CD14-positive monocyte (primary cell): ENCODE results near the gene CFAP97. TPM values are rescaled to one million over a fixed set of nuclear protein-coding genes. Genes with fewer than 3 reads are reported as not detected.

Experiments
- DNase-seq, 3 donors: peaks; one replicate each; pipeline ENCODE4 v3.0.0-alpha.2; 2011 to 2022
- H2AFZ ChIP-seq: 2 replicates; pipeline ENCODE4 v1.6.0; 2012; ENCODE audit warnings: mild to moderate bottlenecking, low read depth, low read length, inconsistent platforms; ENCODE audit not compliant: insufficient read depth, poor library complexity, severe bottlenecking
- H3K27ac ChIP-seq, 2 donors: 1 replicate in 1 of 2; 2 replicates in 1 of 2; pipeline ENCODE4 v1.5.1; 2012 to 2013; ENCODE audit warnings: low read length in 2 of 2, control low read depth in 1 of 2, inconsistent platforms in 1 of 2, low read depth in 1 of 2, mild to moderate bottlenecking in 1 of 2
- H3K27me3 ChIP-seq, 2 donors: one replicate each; pipeline versions ENCODE4 v1.6.0 to v1.6.1; 2011 to 2013; ENCODE audit warnings: low read length in 2 of 2; ENCODE audit not compliant: control insufficient read depth in 2 of 2, insufficient read depth in 2 of 2
- H3K36me3 ChIP-seq, 2 donors: replicated peaks in 1 of 2; 1 replicate in 1 of 2; 2 replicates in 1 of 2; pipeline versions ENCODE4 v1.5.1 to v1.6.1; 2012 to 2013; ENCODE audit warnings: low read length in 2 of 2, control low read depth in 1 of 2, inconsistent platforms in 1 of 2, mild to moderate bottlenecking in 1 of 2; ENCODE audit not compliant: insufficient read depth in 2 of 2, control insufficient read depth in 1 of 2
- H3K4me1 ChIP-seq, 2 donors: 1 replicate in 1 of 2; 2 replicates in 1 of 2; pipeline versions ENCODE4 v1.5.1 to v1.6.1; 2012 to 2013; ENCODE audit warnings: low read length in 2 of 2, control low read depth in 1 of 2, inconsistent platforms in 1 of 2, mild to moderate bottlenecking in 1 of 2, moderate library complexity in 1 of 2; ENCODE audit not compliant: insufficient read depth in 2 of 2, control insufficient read depth in 1 of 2
- H3K4me2 ChIP-seq: replicated peaks from 2 replicates; pipeline ENCODE3; 2012; ENCODE audit warnings: low read length, moderate library complexity, mild to moderate bottlenecking; ENCODE audit not compliant: poor library complexity, severe bottlenecking; ENCODE audit errors: extremely low read depth
- H3K4me3 ChIP-seq, 3 experiments: fragments of 200-600 bp in 1 of 3; sonication (generic) in 1 of 3; replicated peaks in 1 of 3; 1 replicate in 2 of 3; 2 replicates in 1 of 3; pipeline ENCODE4 v1.5.1; 2011 to 2013; ENCODE audit warnings: low read length in 3 of 3, mild to moderate bottlenecking in 3 of 3, control low read depth in 2 of 3, low read depth in 2 of 3, inconsistent platforms in 1 of 3, moderate library complexity in 1 of 3
- H3K79me2 ChIP-seq: 2 replicates; pipeline ENCODE4 v1.6.0; 2012; ENCODE audit warnings: mild to moderate bottlenecking, control low read depth, inconsistent platforms, low read length, moderate library complexity; ENCODE audit not compliant: insufficient read depth
- H3K9ac ChIP-seq: 2 replicates; pipeline ENCODE4 v1.6.0; 2017; ENCODE audit warnings: low read length, mild to moderate bottlenecking; ENCODE audit not compliant: insufficient read depth, poor library complexity, severe bottlenecking
- H3K9me3 ChIP-seq, 2 donors: replicated peaks in 1 of 2; 1 replicate in 1 of 2; 2 replicates in 1 of 2; pipeline versions ENCODE4 v1.5.1 to v1.6.1; 2012 to 2013; ENCODE audit warnings: low read length in 2 of 2, control low read depth in 1 of 2; ENCODE audit not compliant: control insufficient read depth in 1 of 2, insufficient read depth in 1 of 2
- H4K20me1 ChIP-seq: 2 replicates; pipeline ENCODE4 v1.6.0; 2012; ENCODE audit warnings: mild to moderate bottlenecking, low read length, control low read depth, moderate library complexity; ENCODE audit not compliant: insufficient read depth
- H3K27ac Mint-ChIP-seq, 7 donors: one replicate each; pipeline ENCODE4 v1.8.0; 2020; ENCODE audit warnings: mild to moderate bottlenecking in 7 of 7, mixed read lengths in 7 of 7, moderate library complexity in 6 of 7, inconsistent platforms in 2 of 7
- H3K27me3 Mint-ChIP-seq, 3 donors: one replicate each; pipeline ENCODE4 v1.8.0; 2021 to 2022; ENCODE audit warnings: low read depth in 3 of 3, mild to moderate bottlenecking in 3 of 3, mixed read lengths in 3 of 3, moderate library complexity in 3 of 3, inconsistent platforms in 1 of 3
- H3K36me3 Mint-ChIP-seq, 2 donors: one replicate each; pipeline ENCODE4 v1.8.0; 2020; ENCODE audit warnings: mixed read lengths in 2 of 2, inconsistent platforms in 1 of 2, mild to moderate bottlenecking in 1 of 2
- H3K4me1 Mint-ChIP-seq: one replicate; pipeline ENCODE4 v1.8.0; 2020; ENCODE audit warnings: mild to moderate bottlenecking, mixed read lengths
- H3K4me3 Mint-ChIP-seq, 2 donors: one replicate each; pipeline ENCODE4 v1.8.0; 2020; ENCODE audit warnings: mild to moderate bottlenecking in 2 of 2, mixed read lengths in 2 of 2, moderate library complexity in 1 of 2
- H3K9me3 Mint-ChIP-seq, 7 donors: one replicate each; pipeline ENCODE4 v1.8.0; 2020 to 2022; ENCODE audit warnings: mixed read lengths in 7 of 7, mild to moderate bottlenecking in 6 of 7, moderate library complexity in 6 of 7, inconsistent platforms in 2 of 7
- WGBS: methylation state at CpG from one replicate; pipeline ENCODE4 v1.1.5; 2013; ENCODE audit warnings: missing lambda C conversion rate; ENCODE audit not compliant: insufficient coverage; 5-methylcytosine and 5-hydroxymethylcytosine counted together
- intact Hi-C, 2 donors: fragments of 100-400 bp; cut with micrococcal nuclease; formaldehyde crosslinking; loops; one replicate each; pipeline versions ENCODE4 v1.15.0 to v1.15.1; 2023
- polyA plus RNA-seq, 3 donors: library from polyadenylated mRNA; depleted of rRNA in 1 of 3; unstranded in 2 of 3; stranded (reverse) in 1 of 3; fragments of 300-500 nt in 2 of 3; fragments of >200 nt in 1 of 3; fragmentation: Illumina TruSeq in 2 of 3; gene quantifications; 1 replicate in 2 of 3; 2 replicates in 1 of 3; pipeline ENCODE4 v1.2.3, GENCODE V29; 2012 to 2021
- TF ChIP-seq, protein P1 (sequence below): fragments of 200-600 bp; IDR thresholded peaks from one replicate; pipeline ENCODE4 v1.8.0; 2022; ENCODE audit warnings: antibody characterized with exemption, mild to moderate bottlenecking

The CFAP97 gene
- polyA plus RNA-seq, 3 donors: 2.7 to 16.8 (median 12.3) TPM

GRCh38 chr4:185145572-185145971, 58.2 kb downstream of the CFAP97 start:
- no peak overlapping the region for H3K27ac ChIP-seq
- intact Hi-C loops: no loop called here
- peaks cover 0 to 19% of the 10 kb centered on the region in 2 donors for H3K9me3 ChIP-seq
- peaks cover 0 to 16% (median 1%) of the 10 kb centered on the region in 7 donors for H3K9me3 Mint-ChIP-seq
- peaks cover 48 to 61% (median 54%) of the 10 kb centered on the region in 3 donors for H3K27me3 Mint-ChIP-seq
- H3K36me3 Mint-ChIP-seq: peaks cover 0 to under 1% of the 10 kb centered on the region in 2 donors
- H4K20me1 ChIP-seq: no peaks in the 10 kb centered on the region
- no peaks in the 10 kb centered on the region for H3K79me2 ChIP-seq
- H3K27ac Mint-ChIP-seq: no peak overlapping the region
- peak overlapping the region in 1 of 2 donors; percentile 87 for H3K4me3 Mint-ChIP-seq
- peaks cover 38 to 54% of the 10 kb centered on the region in 2 donors for H3K27me3 ChIP-seq
- no peak overlapping the region for H3K4me3 ChIP-seq
- no peaks in the 10 kb centered on the region for H3K36me3 ChIP-seq
- TF ChIP-seq, protein P1, sequence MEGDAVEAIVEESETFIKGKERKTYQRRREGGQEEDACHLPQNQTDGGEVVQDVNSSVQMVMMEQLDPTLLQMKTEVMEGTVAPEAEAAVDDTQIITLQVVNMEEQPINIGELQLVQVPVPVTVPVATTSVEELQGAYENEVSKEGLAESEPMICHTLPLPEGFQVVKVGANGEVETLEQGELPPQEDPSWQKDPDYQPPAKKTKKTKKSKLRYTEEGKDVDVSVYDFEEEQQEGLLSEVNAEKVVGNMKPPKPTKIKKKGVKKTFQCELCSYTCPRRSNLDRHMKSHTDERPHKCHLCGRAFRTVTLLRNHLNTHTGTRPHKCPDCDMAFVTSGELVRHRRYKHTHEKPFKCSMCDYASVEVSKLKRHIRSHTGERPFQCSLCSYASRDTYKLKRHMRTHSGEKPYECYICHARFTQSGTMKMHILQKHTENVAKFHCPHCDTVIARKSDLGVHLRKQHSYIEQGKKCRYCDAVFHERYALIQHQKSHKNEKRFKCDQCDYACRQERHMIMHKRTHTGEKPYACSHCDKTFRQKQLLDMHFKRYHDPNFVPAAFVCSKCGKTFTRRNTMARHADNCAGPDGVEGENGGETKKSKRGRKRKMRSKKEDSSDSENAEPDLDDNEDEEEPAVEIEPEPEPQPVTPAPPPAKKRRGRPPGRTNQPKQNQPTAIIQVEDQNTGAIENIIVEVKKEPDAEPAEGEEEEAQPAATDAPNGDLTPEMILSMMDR: no peak
- H3K4me2 ChIP-seq: no peak overlapping the region
- 95% methylated on average over 12 of the region's 13 CpGs for WGBS
- peaks cover 13% of the 10 kb centered on the region for H3K4me1 Mint-ChIP-seq
- H3K4me1 ChIP-seq: peaks cover 4 to 9% of the 10 kb centered on the region in 2 donors
- H3K9ac ChIP-seq: no peak overlapping the region
- DNase-seq: no peak
- H2AFZ ChIP-seq: no peak overlapping the region

DNA sequence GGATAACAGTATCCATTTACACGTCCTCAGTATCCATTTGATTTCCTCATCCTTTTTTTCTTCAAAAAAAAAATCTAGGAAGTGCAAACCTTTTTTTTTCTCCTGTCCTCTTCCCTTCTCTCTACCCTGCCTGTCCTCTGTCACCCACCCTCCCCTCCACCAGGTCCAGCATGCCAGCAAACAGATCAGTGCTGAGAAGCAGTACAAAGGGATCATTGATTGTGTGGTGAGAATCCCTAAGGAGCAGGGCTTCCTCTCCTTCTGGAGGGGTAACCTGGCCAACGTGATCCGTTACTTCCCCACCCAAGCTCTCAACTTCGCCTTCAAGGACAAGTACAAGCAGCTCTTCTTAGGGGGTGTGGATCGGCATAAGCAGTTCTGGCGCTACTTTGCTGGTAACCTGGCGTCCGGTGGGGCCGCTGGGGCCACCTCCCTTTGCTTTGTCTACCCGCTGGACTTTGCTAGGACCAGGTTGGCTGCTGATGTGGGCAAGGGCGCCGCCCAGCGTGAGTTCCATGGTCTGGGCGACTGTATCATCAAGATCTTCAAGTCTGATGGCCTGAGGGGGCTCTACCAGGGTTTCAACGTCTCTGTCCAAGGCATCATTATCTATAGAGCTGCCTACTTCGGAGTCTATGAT, 59.1 kb downstream of the CFAP97 start:
- 95% methylated on average over 12 of the region's 16 CpGs for WGBS
- no peak overlapping the region for H3K27ac Mint-ChIP-seq
- Histone ChIP-seq H3K4me2 (no peak overlapping the region), H2AFZ (no peak overlapping the region), H3K9me3 (peaks cover 0 to 19% of the 10 kb centered on the region in 2 donors), H3K4me1 (peaks cover 4 to 9% of the 10 kb centered on the region in 2 donors), H3K79me2 (no peaks in the 10 kb centered on the region), H3K27me3 (peaks cover 39 to 57% of the 10 kb centered on the region in 2 donors), H3K9ac (no peak overlapping the region), H4K20me1 (no peaks in the 10 kb centered on the region), H3K4me3 (no peak overlapping the region), H3K27ac (no peak overlapping the region), H3K36me3 (no peaks in the 10 kb centered on the region)
- peak overlapping the region in 1 of 2 donors; percentile 87 for H3K4me3 Mint-ChIP-seq
- peaks cover 13% of the 10 kb centered on the region for H3K4me1 Mint-ChIP-seq
- peaks cover 52 to 63% (median 54%) of the 10 kb centered on the region in 3 donors for H3K27me3 Mint-ChIP-seq
- TF ChIP-seq, protein P1: no peak
- intact Hi-C loops: no loop called here
- DNase-seq: no peak
- H3K36me3 Mint-ChIP-seq: no peaks in the 10 kb centered on the region
- H3K9me3 Mint-ChIP-seq: peaks cover 0 to 16% (median 1%) of the 10 kb centered on the region in 7 donors
